HG03520 (cell line): ENCODE measurements around the gene DEDD2.

ENCODE experiments used
- ATAC-seq: cut with Tn5 transposase; IDR thresholded peaks from one replicate; pipeline ENCODE4 v1.9.1; 2021; ENCODE audit warnings: mild to moderate bottlenecking, moderate library complexity; ENCODE audit not compliant: unreplicated experiment

Gene DEDD2

DNA sequence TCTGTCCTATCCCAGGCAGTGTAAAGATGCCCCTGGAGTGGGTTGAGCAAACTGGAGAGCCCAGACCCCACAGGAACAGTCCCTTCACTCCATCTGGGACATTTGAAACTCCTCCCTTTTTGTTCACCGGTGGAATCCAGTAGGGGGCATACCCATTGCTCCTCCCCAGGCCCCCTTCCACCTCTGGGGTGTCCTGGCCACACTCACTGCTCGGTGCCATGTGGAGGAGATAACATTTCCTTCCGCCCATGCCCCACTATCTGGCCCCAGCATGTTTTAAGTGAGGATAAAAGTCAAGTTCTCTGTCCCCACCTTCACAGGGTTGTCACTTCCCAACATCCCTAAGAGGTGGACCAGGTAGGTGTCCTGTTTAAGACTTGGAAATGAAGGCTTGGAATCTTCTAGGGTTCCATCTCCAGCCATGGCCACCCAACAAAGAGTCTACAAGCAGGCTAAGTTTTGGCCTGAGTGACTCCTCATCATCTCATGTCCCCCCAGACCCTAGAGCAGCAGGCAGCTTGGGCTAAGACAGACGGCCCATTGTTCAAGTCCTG, 11.9 kb upstream of the DEDD2 start:
- ATAC-seq, result no peak

- ATAC-seq, result no peak
Measured at GRCh38 chr19:42228641-42229040, 11.2 kb upstream of the DEDD2 start.

DNA sequence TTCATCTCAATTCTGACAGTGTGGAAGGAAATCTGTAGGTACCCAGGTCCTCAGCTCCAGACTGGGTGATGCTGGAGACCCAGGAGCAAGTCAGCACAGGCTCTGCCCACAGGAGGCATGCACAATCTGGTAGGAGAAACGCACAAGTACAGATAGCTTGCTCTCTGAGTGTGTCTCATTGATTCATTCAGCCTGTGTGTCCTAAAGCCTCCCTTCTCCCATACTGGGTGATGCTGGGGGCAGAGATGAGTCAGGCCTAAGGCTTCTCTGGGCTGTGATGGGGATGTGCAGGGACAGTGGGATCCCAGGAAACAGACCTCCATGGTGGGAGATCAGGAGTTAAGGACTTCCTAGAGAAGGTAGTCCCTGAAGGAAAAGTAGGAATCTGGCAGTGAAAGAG, 9.4 kb upstream of the DEDD2 start:
- no peak for ATAC-seq

GRCh38 chr19:42225718-42226292, 8.3 kb upstream of the DEDD2 start:
- ATAC-seq, result no peak

DNA sequence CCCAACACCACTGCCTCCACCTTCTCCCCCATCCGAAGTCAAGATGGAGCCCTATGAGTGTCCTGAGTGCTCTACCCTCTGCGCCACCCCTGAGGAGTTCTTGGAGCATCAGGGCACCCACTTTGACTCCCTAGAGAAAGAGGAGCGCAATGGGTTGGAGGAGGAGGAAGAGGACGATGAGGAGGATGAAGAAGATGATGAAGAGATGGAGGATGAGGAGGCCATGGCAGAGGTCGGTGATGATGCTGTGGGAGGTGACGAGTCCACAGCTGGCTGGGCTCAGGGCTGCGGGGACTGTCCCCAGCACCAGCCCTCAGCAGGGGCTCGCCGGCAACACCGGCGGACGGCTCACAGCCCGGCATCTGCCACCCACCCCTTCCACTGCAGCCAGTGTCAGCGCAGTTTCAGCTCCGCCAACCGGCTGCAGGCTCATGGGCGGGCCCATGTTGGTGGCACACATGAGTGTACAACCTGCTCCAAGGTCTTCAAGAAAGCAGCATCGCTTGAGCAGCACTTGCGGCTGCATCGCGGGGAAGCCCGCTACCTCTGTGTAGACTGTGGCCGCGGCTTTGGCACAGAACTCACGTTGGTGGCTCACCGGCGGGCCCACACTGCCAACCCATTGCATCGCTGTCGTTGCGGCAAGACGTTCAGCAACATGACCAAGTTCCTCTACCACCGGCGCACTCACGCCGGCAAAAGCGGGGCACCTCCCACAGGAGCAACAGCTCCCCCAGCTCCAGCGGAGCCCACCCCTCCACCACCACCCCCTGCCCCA, 7.7 kb upstream of the DEDD2 start:
- no peak for ATAC-seq

- no peak for ATAC-seq
Measured at GRCh38 chr19:42220751-42221097, 3.2 kb upstream of the DEDD2 start.

- peak; percentile 60 for ATAC-seq
Measured at GRCh38 chr19:42219812-42220750, 2.6 kb upstream of the DEDD2 start, which contains the start of gene ZNF526. TSS of gene ZNF526 (plus strand) at chr19:42220312. CDS start at chr19:42224404, 4,092 bp downstream.

DNA sequence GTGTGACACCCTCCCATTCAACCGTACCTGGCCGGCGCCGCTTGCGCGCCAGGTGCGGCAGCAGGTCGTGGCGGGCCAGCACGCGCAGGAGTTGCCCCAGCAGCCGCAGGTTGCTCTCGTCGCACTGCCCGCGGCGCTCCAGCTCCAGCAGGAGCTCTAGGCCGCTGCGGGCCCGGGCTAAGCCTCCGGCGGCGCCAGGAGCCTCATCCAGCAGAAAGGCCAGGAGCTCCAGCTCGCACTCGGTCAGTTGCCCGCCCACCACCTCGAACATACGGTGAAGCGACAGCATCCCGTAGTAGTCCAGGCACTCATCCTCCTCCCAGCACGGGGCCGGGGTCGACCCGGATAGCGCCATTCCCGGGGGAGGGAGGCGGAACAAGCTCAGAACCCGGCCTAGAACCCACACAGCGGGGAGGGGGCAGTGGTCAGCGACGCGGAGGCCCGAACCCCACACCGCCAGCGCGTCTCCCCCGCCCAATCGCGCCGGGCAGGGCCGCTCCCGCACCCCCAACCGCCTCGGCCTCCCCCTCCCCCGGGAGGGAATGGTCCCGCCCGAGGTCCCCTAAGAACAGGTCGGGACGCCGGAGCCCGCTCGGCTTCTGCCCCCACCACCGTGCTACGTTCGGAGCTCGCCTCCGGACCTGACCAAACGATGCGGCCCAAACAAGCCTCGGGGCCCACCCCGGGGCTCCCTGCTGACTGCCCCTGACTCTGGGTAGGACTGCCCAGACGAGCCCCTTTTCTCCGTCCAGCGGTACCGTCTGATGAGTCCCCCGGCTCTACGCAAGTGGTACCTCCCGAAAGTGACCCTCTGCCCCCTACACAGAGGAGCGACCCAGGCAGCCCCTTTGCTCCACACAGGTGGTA, 591 bp downstream of the DEDD2 start:
- ATAC-seq, result peak; percentile 19

DNA sequence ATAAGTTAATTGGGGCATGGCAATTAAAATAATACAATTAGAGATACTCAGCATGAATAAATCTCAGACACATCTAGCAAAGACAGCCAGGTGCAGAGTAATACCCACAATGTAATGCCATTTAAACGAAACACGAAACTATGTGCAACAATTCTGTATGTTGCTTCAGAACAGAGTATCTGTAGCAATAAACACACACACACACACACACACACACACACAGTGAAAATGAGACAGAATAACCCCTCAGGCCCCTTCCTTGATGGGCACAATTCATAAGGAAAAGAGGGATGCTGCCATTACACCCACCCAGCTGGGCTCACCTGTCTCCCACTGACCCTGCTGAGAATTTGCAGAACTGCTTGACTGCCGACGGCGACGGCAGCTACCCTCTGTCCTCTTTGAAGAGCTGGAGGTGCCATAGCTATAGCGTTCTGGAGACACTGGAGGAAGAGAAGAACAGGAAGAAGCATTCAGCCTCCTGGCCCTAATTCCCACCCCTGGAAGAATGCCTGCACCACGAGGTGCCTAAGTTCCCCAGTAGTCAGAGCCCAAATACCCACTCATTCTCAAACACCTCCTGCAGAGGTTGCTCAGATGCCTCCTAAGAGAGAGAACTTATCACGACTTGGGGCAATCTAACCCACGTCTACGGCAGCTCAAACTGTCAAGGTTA, 2.5 kb downstream of the DEDD2 start:
- ATAC-seq, result no peak

DNA sequence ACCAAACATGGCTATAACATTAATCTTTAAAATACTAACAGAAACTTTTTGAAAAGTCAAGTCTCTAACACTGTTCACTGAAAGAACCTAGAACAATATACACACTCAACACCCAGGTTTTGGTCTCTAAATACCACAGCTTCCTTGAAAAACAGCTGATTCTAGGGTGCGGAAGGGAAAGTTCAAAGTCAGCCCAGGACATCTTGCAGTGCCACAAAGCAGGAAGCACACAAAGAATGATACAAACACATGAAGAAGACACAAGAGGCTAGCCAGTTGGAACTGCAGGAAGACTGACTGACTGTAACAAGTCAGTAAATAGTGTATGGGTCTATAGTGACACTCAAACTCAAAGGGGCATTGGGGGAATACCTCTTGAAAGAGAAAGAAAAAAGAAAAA, 4.6 kb downstream of the DEDD2 start:
- no peak for ATAC-seq

DNA sequence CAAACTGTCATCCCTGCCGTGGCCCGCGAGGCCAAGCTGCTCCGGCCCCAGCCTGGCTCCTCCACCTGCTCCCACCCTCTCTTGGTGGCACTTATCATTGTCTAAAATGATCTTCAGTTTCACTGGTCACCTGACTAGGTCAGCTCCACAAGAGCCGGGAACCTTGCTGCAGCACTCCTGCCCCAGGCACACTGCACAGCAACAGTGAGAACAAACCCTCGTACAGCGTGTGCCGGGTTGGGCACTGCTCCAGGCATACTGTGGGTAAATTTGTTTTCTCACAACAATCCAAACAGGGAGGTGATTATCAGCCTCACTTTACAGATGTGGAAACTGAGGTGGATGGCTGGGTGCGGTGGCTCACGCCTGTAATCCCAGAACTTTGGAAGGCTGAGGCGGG, 8.9 kb downstream of the DEDD2 start:
- no peak for ATAC-seq

DNA sequence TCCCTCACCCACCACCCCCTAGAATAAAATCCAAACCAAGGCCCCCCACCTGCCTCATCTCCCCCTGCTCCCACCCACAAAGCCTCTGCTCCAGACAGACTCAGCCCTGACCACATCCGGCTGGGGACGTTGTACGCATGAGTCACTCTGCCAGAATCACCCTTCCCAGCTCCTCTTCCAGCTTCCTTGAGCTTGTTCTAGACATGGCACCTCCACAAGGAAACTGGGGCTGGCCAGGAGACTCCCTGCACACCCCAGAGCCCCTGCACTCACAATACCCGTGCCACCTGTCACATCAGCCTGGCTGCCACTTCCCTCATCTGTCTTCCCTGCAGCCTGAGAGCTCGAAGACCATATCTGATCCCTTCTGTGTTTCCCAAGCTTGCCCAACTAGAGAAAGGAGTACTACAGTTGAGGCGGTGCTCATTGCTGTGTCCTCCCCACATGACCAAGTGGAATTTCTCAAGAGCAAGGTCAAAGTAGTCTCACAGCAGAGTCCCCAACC, 9.7 kb downstream of the DEDD2 start:
- ATAC-seq, result no peak

DNA sequence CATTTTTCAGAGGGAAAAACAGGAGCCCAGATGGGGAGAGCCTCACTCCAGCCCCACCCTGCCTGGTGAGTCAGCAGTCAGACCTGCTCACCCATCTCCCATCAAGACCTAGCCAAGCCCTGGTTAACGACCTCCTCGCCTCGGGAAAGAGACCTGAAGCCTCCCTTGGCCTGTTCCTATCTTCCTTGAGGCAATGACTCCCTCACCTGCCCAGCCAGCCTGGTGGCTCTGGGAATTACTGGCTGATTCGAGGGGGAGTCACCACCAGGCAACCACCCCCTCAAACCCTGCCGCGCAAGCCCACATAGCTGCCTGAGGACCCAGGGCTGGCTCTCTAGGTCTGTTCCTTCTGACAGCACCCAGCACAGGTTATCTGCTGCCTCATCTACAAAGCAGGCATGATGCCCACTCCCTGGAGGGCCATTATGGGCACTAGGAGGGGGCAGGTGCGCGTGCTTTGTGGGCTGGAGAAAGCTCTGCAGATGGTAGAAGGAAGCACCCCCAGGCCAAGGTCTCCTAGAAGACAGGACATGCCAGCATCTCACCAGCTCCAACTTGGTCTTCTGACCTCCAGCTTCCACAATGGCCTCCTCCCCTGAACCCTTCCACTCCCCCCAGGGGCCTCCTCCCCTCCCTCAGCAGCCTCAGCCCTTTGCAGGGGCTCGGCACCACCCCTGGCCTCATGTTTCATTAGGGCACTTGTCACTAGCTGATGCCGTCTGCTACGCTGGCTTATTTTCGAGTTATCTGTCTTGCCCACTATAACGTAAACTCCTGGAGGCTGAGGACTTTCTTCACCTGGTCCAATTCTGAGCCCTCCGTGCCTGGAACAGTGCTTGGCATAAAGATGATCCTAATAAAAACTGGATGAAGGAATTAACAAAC, 10.4 kb downstream of the DEDD2 start:
- ATAC-seq, result no peak

GRCh38 chr19:42204664-42205063, 12.8 kb downstream of the DEDD2 start:
- ATAC-seq, result no peak

- no peak for ATAC-seq
Measured at GRCh38 chr19:42203700-42204099, 13.8 kb downstream of the DEDD2 start.

GRCh38 chr19:42202290-42202880, 15.1 kb downstream of the DEDD2 start:
- ATAC-seq, result no peak

DNA sequence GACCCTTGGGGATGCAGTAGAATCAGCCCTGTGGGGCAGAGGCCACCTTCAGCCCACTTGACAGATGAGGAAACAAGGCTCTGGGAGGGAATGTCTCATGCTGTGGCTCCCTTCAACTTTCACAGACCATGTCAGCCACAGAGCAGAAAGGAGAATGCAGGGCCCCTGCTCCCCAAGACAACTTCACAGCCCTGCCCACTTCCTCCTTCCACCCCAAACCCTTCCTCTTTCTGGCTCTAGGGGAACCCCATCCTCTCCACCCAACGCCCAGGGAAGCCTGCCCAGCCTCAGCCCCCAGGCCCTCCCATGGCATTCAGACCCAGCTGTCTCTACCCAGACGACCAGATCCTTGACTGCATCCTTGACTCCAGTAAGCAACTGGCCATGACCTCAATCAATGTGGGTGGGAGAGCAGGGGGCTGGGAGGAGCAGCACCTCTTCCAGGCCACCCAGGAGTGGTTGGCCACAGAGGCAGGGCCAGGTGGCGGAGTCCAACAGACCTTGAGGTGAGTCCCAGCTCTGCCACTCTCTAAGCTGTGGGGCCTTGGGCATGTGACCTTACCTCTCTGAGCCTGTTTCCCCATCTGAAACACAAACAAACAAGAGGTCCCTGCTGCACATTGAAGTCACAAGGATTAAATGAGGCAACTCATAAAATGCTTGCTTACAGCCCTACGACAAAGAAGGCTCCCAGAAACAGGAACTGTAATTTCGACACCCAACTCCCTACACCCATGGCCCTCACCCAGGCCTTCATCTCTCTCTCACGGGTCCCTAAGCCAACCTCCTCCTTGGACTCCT, 15.8 kb downstream of the DEDD2 start:
- ATAC-seq, result no peak
